Peyer's patch (tissue), 4 donors: ENCODE data around the gene KIF3B. TPM values are rescaled to one million over a fixed set of nuclear protein-coding genes. Genes with fewer than 3 reads are reported as not detected.
"Not testable (repeated sequence)": the region's sequence is repeated elsewhere in the genome, so short reads cannot be mapped to it uniquely, and the experiment has no call there.

ENCODE experiments used
- DNase-seq, 3 donors: peaks; one replicate each; pipeline ENCODE4 v3.0.0-alpha.2; 2017 to 2019
- H3K27ac ChIP-seq, 4 donors: fragments of 200-600 bp; sonication (generic); one replicate each; pipeline ENCODE4 v1.5.1; 2016 to 2019
- H3K27me3 ChIP-seq, 2 donors: fragments of 200-600 bp; sonication (generic); one replicate each; pipeline ENCODE4 v1.5.1; 2019
- H3K36me3 ChIP-seq, 3 donors: fragments of 200-600 bp; sonication (generic); one replicate each; pipeline ENCODE4 v1.5.1; 2016 to 2019
- H3K4me1 ChIP-seq, 4 donors: fragments of 200-600 bp; sonication (generic); one replicate each; pipeline ENCODE4 v1.5.1; 2016 to 2019
- H3K4me3 ChIP-seq, 4 donors: fragments of 200-600 bp; sonication (generic); 1 replicate in 3 of 4; 2 replicates in 1 of 4; pipeline ENCODE4 v1.5.1; 2016 to 2019; ENCODE audit warnings: mild to moderate bottlenecking in 1 of 4
- H3K9me3 ChIP-seq, 4 donors: fragments of 200-600 bp; sonication (generic); one replicate each; pipeline ENCODE4 v1.5.1; 2016 to 2019; ENCODE audit warnings: mild to moderate bottlenecking in 1 of 4
- POLR2A ChIP-seq, 2 donors: fragments of 450-650 bp; IDR thresholded peaks; one replicate each; pipeline ENCODE4 v1.5.1; 2017; ENCODE audit warnings: antibody characterized with exemption in 2 of 2, mild to moderate bottlenecking in 2 of 2, moderate library complexity in 2 of 2
- total RNA-seq, 4 donors: library from RNA; depleted of rRNA; stranded (reverse); fragments of >200 nt; gene quantifications; one replicate each; pipeline ENCODE4 v1.1.0, GENCODE V29; 2016
- TF ChIP-seq, protein P1 (sequence below), 6 experiments: fragments of 450-650 bp in 4 of 6; fragments of 200-600 bp in 2 of 6; sonication (generic) in 1 of 6; IDR thresholded peaks; one replicate each; pipeline ENCODE4 v1.5.1; 2017 to 2019; ENCODE audit warnings: antibody characterized with exemption in 6 of 6, mild to moderate bottlenecking in 3 of 6, moderate library complexity in 1 of 6

Gene KIF3B
- total RNA-seq, 4 donors from 2014 or later, result 42.1 to 77.6 (median 57.7) TPM

DNA sequence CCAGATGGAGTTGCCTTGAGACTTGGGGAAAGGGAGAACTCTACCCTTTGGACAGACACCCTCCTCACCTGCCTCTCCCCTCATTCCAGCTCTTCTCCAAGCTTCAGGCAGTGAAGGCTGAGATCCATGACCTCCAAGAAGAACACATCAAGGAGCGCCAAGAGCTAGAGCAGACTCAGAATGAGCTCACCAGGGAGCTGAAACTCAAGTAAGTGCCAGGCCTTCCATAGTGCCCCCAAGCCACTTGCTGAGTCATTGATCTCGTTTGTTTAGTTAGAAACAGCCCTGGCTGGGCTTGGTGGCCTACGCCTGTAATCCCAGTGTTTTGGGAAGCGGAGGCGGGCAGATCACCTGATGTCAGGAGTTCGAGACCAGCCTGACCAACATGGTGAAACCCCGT, 39.2 kb downstream of the KIF3B start:
- Histone ChIP-seq H3K4me3 (no peak overlapping the region), H3K36me3 (peaks cover 0 to 47% (median 0%) of the 10 kb centered on the region in 3 donors), H3K9me3 (no peaks in the 10 kb centered on the region), H3K4me1 (no peaks in the 10 kb centered on the region), H3K27ac (no peak overlapping the region), H3K27me3 (no peaks in the 10 kb centered on the region)
- DNase-seq, result no peak
- TF ChIP-seq, protein P1, sequence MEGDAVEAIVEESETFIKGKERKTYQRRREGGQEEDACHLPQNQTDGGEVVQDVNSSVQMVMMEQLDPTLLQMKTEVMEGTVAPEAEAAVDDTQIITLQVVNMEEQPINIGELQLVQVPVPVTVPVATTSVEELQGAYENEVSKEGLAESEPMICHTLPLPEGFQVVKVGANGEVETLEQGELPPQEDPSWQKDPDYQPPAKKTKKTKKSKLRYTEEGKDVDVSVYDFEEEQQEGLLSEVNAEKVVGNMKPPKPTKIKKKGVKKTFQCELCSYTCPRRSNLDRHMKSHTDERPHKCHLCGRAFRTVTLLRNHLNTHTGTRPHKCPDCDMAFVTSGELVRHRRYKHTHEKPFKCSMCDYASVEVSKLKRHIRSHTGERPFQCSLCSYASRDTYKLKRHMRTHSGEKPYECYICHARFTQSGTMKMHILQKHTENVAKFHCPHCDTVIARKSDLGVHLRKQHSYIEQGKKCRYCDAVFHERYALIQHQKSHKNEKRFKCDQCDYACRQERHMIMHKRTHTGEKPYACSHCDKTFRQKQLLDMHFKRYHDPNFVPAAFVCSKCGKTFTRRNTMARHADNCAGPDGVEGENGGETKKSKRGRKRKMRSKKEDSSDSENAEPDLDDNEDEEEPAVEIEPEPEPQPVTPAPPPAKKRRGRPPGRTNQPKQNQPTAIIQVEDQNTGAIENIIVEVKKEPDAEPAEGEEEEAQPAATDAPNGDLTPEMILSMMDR (IDR thresholded peaks at IDR 0.05), result no peak
- TF ChIP-seq POLR2A (IDR thresholded peaks at IDR 0.05), result no peak

DNA sequence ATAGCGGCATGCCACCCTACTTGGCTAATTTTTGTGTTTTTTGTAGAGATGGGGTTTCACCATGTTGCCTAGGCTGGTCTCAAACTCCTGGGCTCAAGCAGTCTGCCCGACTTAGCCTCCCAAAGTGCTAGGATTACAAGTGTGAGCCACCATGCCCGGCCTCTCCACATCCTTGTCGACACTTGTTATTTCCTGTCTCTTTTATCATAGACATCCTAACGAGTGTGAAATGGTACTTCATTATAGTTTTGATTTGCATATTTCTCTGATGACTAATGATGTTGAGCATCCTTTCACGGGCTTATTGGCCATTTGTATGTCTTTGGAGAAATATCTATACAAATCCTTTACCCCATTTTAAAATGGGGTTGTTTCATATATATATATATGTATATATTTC, 41.6 kb downstream of the KIF3B start:
- no peak overlapping the region for H3K4me3 ChIP-seq
- H3K27ac ChIP-seq, result no peak overlapping the region
- peaks cover 0 to 47% (median 0%) of the 10 kb centered on the region in 3 donors for H3K36me3 ChIP-seq
- H3K27me3 ChIP-seq, result no peaks in the 10 kb centered on the region
- no peaks in the 10 kb centered on the region for H3K4me1 ChIP-seq
- H3K9me3 ChIP-seq, result no peaks in the 10 kb centered on the region
- DNase-seq, result no peak
- TF ChIP-seq, protein P1 (IDR thresholded peaks at IDR 0.05), result no peak
- no peak for TF ChIP-seq POLR2A (IDR thresholded peaks at IDR 0.05)

DNA sequence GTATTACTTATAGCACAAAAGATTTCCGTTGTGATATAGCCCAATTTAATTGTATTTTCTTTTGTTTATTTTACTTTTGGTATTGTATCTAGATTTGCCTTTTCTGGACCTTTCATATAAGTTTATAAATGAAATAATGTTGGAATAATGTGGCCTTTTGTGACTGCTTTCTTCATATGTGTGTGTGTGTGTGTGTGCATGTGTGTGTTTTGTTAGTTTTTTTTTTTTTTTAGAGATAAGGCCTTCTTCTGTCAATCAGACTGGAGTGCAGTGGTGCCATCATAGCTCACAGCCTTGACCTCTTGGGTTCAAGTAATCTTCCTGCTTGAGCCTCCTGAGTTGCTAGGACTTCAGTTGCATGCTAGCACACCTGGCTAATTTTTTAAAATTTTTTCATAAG, 42.9 kb downstream of the KIF3B start:
- Histone ChIP-seq H3K4me1 (peaks cover 0 to 3% (median 0%) of the 10 kb centered on the region in 4 donors), H3K36me3 (peaks cover 0 to 40% (median 0%) of the 10 kb centered on the region in 3 donors), H3K27ac (no peak overlapping the region), H3K4me3 (no peak overlapping the region), H3K27me3 (no peaks in the 10 kb centered on the region), H3K9me3 (no peaks in the 10 kb centered on the region)
- no peak for TF ChIP-seq POLR2A (IDR thresholded peaks at IDR 0.05)
- TF ChIP-seq, protein P1 (IDR thresholded peaks at IDR 0.05), result no peak
- DNase-seq, result no peak

DNA sequence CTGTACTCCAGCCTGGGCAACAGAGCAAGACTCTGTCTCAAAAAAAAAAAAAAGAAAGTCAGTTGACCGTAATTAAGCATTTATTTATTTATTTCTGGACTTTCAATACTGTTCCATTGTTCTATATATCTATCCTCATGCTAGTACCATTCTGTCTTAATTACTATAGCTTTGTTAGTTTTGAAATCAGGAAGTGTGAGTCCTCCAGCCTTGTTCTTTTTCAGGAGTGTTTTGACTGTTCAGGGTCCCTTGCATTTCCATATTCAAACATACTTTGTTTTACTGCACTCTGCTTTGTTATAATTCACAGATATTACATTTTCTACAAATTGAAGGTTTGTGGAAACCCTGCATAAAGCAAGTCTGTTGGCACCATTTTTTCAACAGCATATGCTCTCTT, 43.9 kb downstream of the KIF3B start:
- H3K9me3 ChIP-seq, result no peaks in the 10 kb centered on the region
- TF ChIP-seq POLR2A (IDR thresholded peaks at IDR 0.05), result no peak
- TF ChIP-seq, protein P1 (IDR thresholded peaks at IDR 0.05), result no peak
- no peaks in the 10 kb centered on the region for H3K27me3 ChIP-seq
- H3K36me3 ChIP-seq, result peaks cover 0 to 30% (median 0%) of the 10 kb centered on the region in 3 donors
- DNase-seq, result no peak
- no peak overlapping the region for H3K27ac ChIP-seq
- H3K4me3 ChIP-seq, result no peak overlapping the region
- peaks cover 0 to 3% (median 0%) of the 10 kb centered on the region in 4 donors for H3K4me1 ChIP-seq

DNA sequence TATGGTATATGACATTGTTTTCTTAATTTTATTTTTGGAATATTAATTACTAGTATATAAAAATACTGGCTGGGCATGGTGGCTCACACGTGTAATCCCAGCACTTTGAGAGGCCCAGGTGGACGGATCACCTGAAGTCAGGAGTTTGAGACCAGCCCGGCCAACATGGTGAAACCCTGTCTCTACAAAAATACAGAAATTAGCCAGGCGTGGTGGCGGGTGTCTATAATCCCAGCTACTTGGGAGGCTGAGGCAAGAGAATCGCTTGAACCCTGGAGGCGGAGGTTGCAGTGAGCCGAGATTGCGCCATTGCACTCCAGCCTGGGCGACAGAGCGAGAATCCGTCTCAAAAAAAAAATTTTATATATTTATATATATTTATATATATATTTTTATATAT, 44.8 kb downstream of the KIF3B start:
- peaks cover 0 to 28% (median 0%) of the 10 kb centered on the region in 3 donors for H3K36me3 ChIP-seq
- not testable (repeated sequence) for H3K27me3 ChIP-seq, H3K4me3 ChIP-seq, H3K9me3 ChIP-seq, H3K4me1 ChIP-seq, H3K27ac ChIP-seq
- DNase-seq, result peak in 1 of 3 donors; percentile 8

DNA sequence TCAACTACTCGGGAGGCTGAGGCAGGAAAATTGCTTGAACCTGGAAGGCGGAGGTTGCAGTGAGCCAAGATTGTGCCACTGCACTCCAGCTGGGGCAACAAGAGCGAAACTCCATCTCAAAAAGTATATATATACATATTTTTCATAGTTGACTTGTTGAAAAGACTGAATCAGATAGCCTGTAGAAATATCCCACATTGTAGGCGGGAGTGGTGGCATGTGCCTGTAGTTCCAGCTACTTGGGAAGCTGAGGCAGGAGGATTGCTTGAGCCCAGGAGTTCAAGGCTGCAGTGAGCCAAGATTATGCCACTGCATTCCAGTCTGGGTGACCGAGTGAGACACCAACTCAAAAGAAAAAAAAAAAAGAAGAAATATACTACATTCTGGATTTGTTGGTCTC, 46.3 kb downstream of the KIF3B start:
- not testable (repeated sequence) for H3K27ac ChIP-seq, DNase-seq, H3K4me3 ChIP-seq, H3K9me3 ChIP-seq, H3K4me1 ChIP-seq, H3K27me3 ChIP-seq
- H3K36me3 ChIP-seq, result peaks cover 0 to 28% (median 0%) of the 10 kb centered on the region in 3 donors
